A673 (cell line): ENCODE data around the gene NAALADL2. TPM values are rescaled to one million over a fixed set of nuclear protein-coding genes. Genes with fewer than 3 reads are reported as not detected.

Experiments
- BruUV-seq: library from RNA; stranded (reverse); fragments of 400-500 nt; replicated peaks from 2 replicates; lab custom pipeline; 2021; lab: Mats Ljungman, UMichigan
- CTCF ChIA-PET: fragments of 300-600 bp; sonication (Branson Sonifier 250); formaldehyde crosslinking; loops from one replicate; lab custom pipeline; 2022; ENCODE audit warnings: antibody characterized with exemption; lab: Charles Lee
- POLR2A ChIA-PET: fragments of 300-600 bp; sonication (Branson Sonifier 250); formaldehyde crosslinking; loops from one replicate; lab custom pipeline; 2022; ENCODE audit warnings: antibody characterized with exemption; ENCODE audit not compliant: low non-redundant PET; lab: Charles Lee
- DNase-seq: peaks from one replicate; pipeline ENCODE4 v3.0.0-alpha.2; 2015; ENCODE audit warnings: low spot score
- H3K27ac ChIP-seq: fragments of 200-600 bp; sonication (generic); 2 replicates; pipeline ENCODE4 v1.5.1; 2016; ENCODE audit warnings: mixed run types, low read depth, mild to moderate bottlenecking, mixed read lengths, antibody characterized with exemption, low read length; ENCODE audit not compliant: poor library complexity, severe bottlenecking
- H3K27me3 ChIP-seq: fragments of 200-600 bp; sonication (generic); replicated peaks from 2 replicates; pipeline ENCODE4 v1.6.1; 2017; ENCODE audit warnings: mixed run types, low read depth, mild to moderate bottlenecking, mixed read lengths, antibody characterized with exemption, low read length; ENCODE audit not compliant: insufficient read depth, poor library complexity
- H3K36me3 ChIP-seq: fragments of 200-600 bp; sonication (generic); 2 replicates; pipeline ENCODE4 v1.6.1; 2016; ENCODE audit warnings: mixed run types, mild to moderate bottlenecking, mixed read lengths, antibody characterized with exemption, low read length; ENCODE audit not compliant: insufficient read depth, poor library complexity, severe bottlenecking
- H3K4me1 ChIP-seq: fragments of 200-600 bp; sonication (generic); 2 replicates; pipeline ENCODE4 v1.6.1; 2017; ENCODE audit warnings: mixed run types, mild to moderate bottlenecking, mixed read lengths, antibody characterized with exemption, low read length; ENCODE audit not compliant: insufficient read depth, poor library complexity, severe bottlenecking
- H3K4me3 ChIP-seq: fragments of 200-600 bp; sonication (generic); 2 replicates; pipeline ENCODE4 v1.5.1; 2016; ENCODE audit warnings: low read depth, mixed run types, mild to moderate bottlenecking, mixed read lengths, low read length; ENCODE audit not compliant: poor library complexity, severe bottlenecking
- H3K9me3 ChIP-seq: fragments of 200-600 bp; sonication (generic); 2 replicates; pipeline ENCODE4 v1.6.1; 2016; ENCODE audit warnings: mixed run types, low read depth, mild to moderate bottlenecking, mixed read lengths, antibody characterized with exemption, low read length; ENCODE audit not compliant: poor library complexity, severe bottlenecking
- EZH2 ChIP-seq: fragments of 200-600 bp; sonication (generic); IDR thresholded peaks from 2 replicates; pipeline ENCODE4 v1.6.1; 2017; ENCODE audit warnings: borderline replicate concordance, low read depth, mild to moderate bottlenecking, mixed read lengths, antibody characterized with exemption, low read length; ENCODE audit not compliant: poor library complexity, severe bottlenecking
- intact Hi-C: fragments of 100-400 bp; cut with micrococcal nuclease; formaldehyde crosslinking; loops from one replicate; pipeline ENCODE4 v1.10.0; 2022; ENCODE audit not compliant: unreplicated experiment
- total RNA-seq: library from RNA; stranded (reverse); gene quantifications from 2 replicates; pipeline ENCODE4 v1.2.3, GENCODE V29; 2021
- TF ChIP-seq, protein P1 (sequence below): fragments of 300-800, 200-600 bp; sonication (generic); conservative IDR thresholded peaks from 2 replicates; pipeline ENCODE4 v1.5.1; 2017; ENCODE audit warnings: low read depth, mild to moderate bottlenecking, antibody characterized with exemption, low read length, moderate library complexity, mixed read lengths

NAALADL2 gene
- total RNA-seq, 1 experiment from 2014 or later = 0.64 TPM

DNA sequence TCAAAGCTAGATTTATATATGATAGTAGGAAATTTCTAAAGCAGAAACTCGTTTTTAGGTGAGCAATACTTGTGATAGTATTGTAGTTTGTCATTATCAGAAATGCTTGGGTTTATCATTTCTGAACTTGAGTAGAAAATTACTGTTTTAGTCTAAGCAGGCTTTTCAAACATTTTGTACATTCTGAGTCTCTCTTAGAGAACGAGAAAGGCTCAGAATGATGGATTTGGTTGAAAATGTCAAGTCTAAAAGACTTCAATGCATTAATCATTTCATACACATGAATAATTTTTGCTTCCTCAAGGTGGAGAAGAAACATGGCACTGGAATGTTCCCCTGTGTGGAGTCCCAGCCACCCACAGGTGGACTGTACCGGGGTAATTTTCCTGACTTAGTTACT, 387.1 kb downstream of the NAALADL2 start:
- Histone ChIP-seq H3K4me3 (no peak overlapping the region), H3K4me1 (no peaks in the 10 kb centered on the region), H3K9me3 (no peaks in the 10 kb centered on the region), H3K36me3 (no peaks in the 10 kb centered on the region), H3K27me3 (no peaks in the 10 kb centered on the region), H3K27ac (no peak overlapping the region)
- TF ChIP-seq EZH2 = no peak
- TF ChIP-seq, protein P1, sequence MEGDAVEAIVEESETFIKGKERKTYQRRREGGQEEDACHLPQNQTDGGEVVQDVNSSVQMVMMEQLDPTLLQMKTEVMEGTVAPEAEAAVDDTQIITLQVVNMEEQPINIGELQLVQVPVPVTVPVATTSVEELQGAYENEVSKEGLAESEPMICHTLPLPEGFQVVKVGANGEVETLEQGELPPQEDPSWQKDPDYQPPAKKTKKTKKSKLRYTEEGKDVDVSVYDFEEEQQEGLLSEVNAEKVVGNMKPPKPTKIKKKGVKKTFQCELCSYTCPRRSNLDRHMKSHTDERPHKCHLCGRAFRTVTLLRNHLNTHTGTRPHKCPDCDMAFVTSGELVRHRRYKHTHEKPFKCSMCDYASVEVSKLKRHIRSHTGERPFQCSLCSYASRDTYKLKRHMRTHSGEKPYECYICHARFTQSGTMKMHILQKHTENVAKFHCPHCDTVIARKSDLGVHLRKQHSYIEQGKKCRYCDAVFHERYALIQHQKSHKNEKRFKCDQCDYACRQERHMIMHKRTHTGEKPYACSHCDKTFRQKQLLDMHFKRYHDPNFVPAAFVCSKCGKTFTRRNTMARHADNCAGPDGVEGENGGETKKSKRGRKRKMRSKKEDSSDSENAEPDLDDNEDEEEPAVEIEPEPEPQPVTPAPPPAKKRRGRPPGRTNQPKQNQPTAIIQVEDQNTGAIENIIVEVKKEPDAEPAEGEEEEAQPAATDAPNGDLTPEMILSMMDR = no peak
- ChIA-PET POLR2A (no interaction called here), CTCF (no interaction called here)
- intact Hi-C loops = no loop called here
- BruUV-seq = no TSS peak
- DNase-seq = no peak

DNA sequence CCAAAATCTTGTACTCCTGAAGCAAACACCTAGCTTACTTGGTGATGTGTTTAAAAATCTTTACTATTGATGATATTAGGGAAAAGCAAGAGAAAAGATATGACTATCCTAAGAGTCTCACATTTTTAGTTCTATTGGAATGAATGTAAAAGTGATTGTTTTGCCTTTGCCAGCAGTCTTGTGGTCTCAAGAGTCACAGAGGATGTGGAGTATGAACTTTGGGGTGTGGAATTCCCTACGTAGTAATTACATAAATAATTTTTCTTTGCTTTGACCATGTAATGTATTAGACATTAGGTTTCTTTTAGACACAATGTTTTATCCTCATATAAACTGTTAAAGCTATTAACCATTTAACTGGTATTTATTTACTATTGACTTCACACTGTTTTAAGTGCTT, 387.6 kb downstream of the NAALADL2 start:
- BruUV-seq = no TSS peak
- intact Hi-C loops = no loop called here
- Histone ChIP-seq H3K9me3 (no peaks in the 10 kb centered on the region), H3K4me3 (no peak overlapping the region), H3K27me3 (no peaks in the 10 kb centered on the region), H3K36me3 (no peaks in the 10 kb centered on the region), H3K27ac (no peak overlapping the region), H3K4me1 (no peaks in the 10 kb centered on the region)
- CTCF ChIA-PET = no interaction called here
- TF ChIP-seq EZH2 = no peak
- TF ChIP-seq, protein P1 = no peak
- POLR2A ChIA-PET = no interaction called here
- no peak for DNase-seq

DNA sequence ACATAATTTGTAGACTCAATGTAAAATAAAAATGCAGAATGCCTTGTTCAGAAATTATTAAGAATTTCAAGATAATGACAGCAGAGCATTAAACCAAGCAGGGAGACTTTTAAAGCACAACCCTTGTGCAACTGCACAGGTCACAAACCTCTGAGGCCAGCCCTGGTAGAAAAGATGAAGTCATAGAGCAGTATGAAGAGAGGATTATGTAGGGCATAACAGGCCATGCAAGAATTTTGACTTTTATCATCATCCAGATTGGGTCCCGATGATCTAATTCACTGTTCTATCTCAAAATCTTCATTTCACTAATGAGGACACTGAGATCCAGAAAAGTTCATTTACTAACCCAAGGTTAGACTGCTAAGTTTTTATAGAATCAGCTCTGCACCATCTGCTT, 388.5 kb downstream of the NAALADL2 start:
- CTCF ChIA-PET = no interaction called here
- TF ChIP-seq, protein P1 = no peak
- TF ChIP-seq EZH2 = no peak
- POLR2A ChIA-PET = no interaction called here
- Histone ChIP-seq H3K4me1 (no peaks in the 10 kb centered on the region), H3K27me3 (no peaks in the 10 kb centered on the region), H3K9me3 (no peaks in the 10 kb centered on the region), H3K36me3 (no peaks in the 10 kb centered on the region), H3K4me3 (no peak overlapping the region), H3K27ac (no peak overlapping the region)
- intact Hi-C loops = no loop called here
- BruUV-seq = no TSS peak
- DNase-seq = no peak
